HEK293 (cell line): Measurements from ENCODE around the gene POLD2.

ENCODE experiments used
- CTCF ChIP-seq: fragments of 450-650 bp; formaldehyde crosslinking; IDR thresholded peaks from 2 replicates; pipeline ENCODE4 v1.5.1; 2016; ENCODE audit warnings: missing biosample characterization, missing genetic modification characterization
- OVOL3 ChIP-seq: fragments of 450-650 bp; formaldehyde crosslinking; IDR thresholded peaks from 2 replicates; pipeline ENCODE4 v1.5.1; 2016; ENCODE audit warnings: missing biosample characterization, missing genetic modification characterization
- ZBTB44 ChIP-seq: fragments of 450-650 bp; IDR thresholded peaks from 2 replicates; pipeline ENCODE4 v1.5.1; 2018; ENCODE audit warnings: missing biosample characterization, mild to moderate bottlenecking, missing genetic modification characterization
- ZFP37 ChIP-seq: fragments of 450-650 bp; formaldehyde crosslinking; IDR thresholded peaks from 2 replicates; pipeline ENCODE4 v1.5.1; 2016; ENCODE audit warnings: missing biosample characterization, missing genetic modification characterization
- ZNF121 ChIP-seq: fragments of 450-650 bp; formaldehyde crosslinking; IDR thresholded peaks from 2 replicates; pipeline ENCODE4 v1.5.1; 2016; ENCODE audit warnings: missing biosample characterization, missing genetic modification characterization
- ZNF140 ChIP-seq: fragments of 450-650 bp; formaldehyde crosslinking; IDR thresholded peaks from 2 replicates; pipeline ENCODE4 v1.5.1; 2016; ENCODE audit warnings: missing biosample characterization, missing genetic modification characterization
- ZNF24 ChIP-seq: fragments of 450-650 bp; formaldehyde crosslinking; IDR thresholded peaks from 2 replicates; pipeline ENCODE4 v1.5.1; 2016; ENCODE audit warnings: missing biosample characterization, missing genetic modification characterization
- ZNF518A ChIP-seq: fragments of 450-650 bp; formaldehyde crosslinking; conservative IDR thresholded peaks from 2 replicates; pipeline ENCODE4 v1.5.1; 2016; ENCODE audit warnings: low read depth, missing biosample characterization, missing genetic modification characterization
- ZNF664 ChIP-seq: fragments of 450-650 bp; formaldehyde crosslinking; IDR thresholded peaks from 2 replicates; pipeline ENCODE4 v1.5.1; 2016; ENCODE audit warnings: missing biosample characterization, missing genetic modification characterization
- TF ChIP-seq, protein P1 (sequence below): fragments of 450-650 bp; formaldehyde crosslinking; IDR thresholded peaks from 2 replicates; pipeline ENCODE4 v1.5.1; 2016; ENCODE audit warnings: missing biosample characterization, missing genetic modification characterization

DNA sequence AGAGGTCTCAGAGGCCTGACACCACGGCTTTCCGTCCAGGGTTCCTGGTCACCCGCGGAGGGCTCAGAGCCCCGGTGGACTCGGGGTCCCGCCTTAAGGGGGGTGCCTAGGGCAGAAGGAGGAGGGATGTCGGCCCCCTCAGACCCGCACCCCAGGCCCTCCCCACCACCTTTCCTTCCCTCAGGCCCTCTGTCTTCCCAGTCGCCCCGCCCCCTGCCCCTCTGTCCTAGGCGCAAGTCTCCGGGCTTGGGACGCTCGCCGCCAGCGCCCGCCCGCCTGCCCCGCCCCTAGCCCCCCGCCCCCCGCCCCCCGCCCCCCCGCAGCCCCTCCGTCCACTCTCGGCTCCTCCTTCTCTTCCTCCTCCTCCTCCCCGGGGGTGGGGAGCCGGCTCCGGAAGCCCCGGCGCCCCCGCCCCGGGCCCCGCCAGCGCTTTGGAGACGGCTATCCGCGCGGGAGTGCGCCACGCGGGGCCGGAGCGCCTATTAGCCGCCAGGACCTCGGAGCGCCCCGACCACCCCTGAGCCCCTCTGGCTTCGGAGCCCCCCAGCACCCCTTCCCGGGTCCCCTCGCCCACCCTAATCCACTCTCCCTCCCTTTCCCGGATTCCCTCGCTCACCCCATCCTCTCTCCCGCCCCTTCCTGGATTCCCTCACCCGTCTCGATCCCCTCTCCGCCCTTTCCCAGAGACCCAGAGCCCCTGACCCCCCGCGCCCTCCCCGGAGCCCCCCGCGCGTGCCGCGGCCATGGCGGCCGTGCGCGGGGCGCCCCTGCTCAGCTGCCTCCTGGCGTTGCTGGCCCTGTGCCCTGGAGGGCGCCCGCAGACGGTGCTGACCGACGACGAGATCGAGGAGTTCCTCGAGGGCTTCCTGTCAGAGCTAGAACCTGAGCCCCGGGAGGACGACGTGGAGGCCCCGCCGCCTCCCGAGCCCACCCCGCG is 19.2 kb downstream of the POLD2 start, which contains the start of gene AEBP1:
- TF ChIP-seq ZNF518A (no peak), CTCF (tag by site-specific recombination) (no peak), ZNF664 (tag by site-specific recombination) (no peak), OVOL3 (no peak), ZNF140 (tag by site-specific recombination) (no peak), ZNF121 (tag by site-specific recombination) (no peak), ZFP37 (tag by site-specific recombination) (no peak), ZNF24 (tag by site-specific recombination) (no peak), ZBTB44 (tag by site-specific recombination) (no peak)
- TF ChIP-seq, protein P1, sequence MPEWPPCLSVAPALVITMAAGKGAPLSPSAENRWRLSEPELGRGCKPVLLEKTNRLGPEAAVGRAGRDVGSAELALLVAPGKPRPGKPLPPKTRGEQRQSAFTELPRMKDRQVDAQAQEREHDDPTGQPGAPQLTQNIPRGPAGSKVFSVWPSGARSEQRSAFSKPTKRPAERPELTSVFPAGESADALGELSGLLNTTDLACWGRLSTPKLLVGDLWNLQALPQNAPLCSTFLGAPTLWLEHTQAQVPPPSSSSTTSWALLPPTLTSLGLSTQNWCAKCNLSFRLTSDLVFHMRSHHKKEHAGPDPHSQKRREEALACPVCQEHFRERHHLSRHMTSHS (tag by site-specific recombination), result no peak
